GM18499 (cell line): ENCODE results near the gene RNGTT.
"Not testable (repeated sequence)": the region's sequence is repeated elsewhere in the genome, so short reads cannot be mapped to it uniquely, and the experiment has no call there.

ENCODE experiments used
- ATAC-seq: cut with Tn5 transposase; IDR thresholded peaks from one replicate; pipeline ENCODE4 v1.9.1; 2021; ENCODE audit warnings: moderate number of reproducible peaks; ENCODE audit not compliant: insufficient read depth, unreplicated experiment

The RNGTT gene

DNA sequence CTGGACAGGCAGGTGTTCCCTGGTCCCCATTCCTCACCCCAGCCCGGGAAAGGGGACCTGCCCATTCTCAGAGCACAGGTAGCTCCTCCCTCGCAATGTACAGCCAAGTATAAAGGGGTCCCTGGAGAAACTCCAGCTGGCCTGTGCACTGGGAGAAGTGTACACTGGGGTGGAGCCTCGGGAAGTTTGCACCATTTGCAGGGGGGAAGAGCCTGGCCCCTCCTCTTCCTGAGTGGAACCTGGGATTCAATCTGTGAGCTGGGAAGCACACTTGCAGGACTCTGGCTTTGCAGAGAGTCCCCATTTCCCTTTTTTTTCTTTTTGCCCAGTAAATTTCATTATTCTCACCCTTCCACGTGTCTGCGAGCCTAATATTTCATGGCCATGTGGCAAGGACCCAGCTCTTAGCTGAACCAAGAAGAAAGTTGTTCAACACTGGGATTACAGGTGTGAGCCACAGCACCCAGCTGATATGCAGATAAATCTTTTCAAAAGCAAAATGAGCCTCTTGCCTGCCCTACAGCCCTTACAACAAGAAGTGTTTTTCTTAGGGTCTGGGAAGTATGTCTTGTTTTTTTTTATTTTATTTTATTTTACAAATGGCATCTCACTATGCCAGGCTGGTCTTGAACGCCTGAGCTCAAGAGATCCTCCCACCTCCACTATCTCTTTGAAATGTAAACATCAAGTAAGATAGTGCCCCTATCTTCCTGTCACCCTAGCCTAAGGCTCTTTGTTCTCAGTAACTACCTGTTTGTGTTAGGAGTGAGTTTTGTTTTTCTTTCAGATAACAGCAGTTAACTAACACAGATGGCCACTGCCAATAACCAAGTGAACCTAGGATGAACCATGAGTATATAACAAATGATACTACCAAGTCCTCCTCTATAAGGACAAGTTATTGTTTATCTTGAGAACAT is 9.3 kb upstream of the RNGTT start:
- ATAC-seq = no peak

DNA sequence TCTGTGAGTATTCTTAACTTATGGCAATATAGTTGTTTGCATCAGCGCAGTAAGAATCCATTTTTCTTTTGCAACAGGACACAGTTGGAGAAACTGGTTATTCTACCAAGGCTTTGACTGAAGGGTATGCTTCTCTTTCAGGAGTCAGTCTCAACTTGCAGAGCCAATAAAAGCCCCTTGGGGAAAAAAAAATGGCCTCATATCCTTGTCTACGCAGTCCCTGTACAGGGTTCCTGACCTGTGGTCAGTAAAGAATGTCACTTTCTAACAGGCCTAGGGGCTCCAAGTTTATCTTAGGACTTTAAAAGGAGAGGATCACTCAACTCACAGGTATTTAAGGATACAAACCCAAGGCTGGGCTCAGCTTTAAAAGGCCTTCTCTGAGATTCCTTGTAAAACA is 6.9 kb upstream of the RNGTT start:
- no peak for ATAC-seq

DNA sequence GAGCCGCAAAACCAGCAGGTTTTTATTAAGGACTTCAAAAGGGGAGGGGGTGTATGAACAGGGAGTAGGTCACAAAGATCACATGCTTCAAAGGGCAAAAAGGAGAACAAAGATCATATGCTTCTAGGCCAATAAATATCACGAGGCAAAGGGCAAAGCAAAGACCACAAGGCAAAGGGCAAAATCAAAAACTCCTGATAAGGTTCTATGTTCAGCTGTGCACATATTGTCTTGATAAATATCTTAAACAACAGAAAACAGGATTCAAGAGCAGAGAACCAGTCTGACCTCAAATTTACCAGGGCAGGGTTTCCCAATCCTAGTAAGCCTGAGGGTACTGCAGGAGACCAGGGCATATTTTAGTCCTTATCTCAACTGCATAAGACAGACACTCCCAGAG is 5.8 kb upstream of the RNGTT start:
- ATAC-seq = not testable (repeated sequence)

DNA sequence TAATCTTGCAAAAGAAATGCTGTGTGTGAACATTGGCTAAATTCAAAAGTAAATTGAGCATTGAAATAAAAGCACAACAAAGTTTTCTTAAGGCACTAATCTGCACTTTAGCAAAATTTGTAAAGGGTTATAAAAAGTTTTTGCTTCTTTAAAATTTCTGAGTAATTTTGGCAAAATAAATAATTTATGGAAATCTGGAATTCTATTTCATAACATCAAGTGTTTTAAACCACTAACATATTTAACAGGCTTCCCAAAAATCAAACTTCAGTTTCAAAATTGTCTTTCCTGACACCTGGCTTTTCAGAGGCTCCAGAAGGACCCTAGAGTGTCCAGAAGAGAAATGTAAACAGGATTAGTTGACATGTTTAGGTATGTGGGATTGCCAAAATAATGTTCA is 4.5 kb upstream of the RNGTT start:
- ATAC-seq = no peak

DNA sequence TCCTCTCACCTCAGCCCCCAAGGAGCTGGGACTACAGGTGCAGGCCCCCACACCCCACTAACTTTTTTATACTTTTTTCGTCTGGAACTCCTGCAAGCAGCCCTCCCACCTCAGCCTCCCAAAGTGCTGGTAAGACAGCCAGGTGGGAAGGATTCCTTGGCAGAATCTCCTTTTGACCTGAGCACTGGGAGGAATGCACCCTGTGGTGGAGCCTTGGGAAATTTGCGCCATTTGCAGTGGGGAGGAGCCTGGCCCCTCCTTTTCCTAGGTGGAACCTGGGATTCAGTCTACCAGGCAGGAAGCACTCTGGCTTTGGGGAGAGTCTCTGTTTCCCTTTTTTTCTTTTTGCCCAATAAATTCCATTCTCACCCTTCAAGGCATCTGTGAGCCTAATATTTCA is 2.3 kb upstream of the RNGTT start:
- ATAC-seq = no peak

DNA sequence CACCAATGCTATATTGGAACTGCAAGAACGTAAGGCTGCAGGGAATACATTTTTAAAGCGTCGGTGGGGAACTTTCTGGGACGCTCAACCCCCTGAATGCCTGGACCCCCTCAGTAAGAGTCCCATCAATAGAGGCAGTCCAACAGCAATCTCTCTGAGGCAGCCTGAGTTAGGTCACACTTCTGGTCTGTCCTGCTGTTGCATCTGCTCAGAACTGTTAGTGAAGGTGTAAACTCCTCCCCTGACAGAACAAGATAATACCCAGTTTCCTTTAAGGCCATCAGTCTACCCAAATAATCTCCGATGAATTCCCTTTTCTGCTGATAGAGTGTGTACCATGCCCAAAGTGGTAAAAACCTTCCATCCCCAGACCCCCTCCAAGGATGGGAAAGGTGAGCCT is 1.1 kb upstream of the RNGTT start:
- ATAC-seq = no peak

DNA sequence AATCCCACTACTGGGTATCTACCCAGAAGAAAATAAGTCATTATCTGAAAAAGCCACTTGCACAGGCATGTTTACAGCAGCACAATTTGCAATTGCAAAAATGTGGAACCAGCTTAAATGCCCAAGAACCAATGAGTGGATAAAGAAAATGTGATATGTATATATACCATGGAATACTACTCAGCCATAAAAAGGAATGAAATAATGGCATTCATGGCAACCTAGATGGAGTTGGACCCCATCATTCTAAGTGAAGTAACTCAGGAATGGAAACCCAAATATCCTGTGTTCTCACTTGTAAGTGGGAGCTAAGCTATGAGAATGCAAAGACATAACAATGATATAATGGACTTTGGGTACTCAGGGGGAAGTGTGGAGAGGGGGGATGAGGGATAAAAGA is 4.6 kb downstream of the RNGTT start:
- no peak for ATAC-seq

DNA sequence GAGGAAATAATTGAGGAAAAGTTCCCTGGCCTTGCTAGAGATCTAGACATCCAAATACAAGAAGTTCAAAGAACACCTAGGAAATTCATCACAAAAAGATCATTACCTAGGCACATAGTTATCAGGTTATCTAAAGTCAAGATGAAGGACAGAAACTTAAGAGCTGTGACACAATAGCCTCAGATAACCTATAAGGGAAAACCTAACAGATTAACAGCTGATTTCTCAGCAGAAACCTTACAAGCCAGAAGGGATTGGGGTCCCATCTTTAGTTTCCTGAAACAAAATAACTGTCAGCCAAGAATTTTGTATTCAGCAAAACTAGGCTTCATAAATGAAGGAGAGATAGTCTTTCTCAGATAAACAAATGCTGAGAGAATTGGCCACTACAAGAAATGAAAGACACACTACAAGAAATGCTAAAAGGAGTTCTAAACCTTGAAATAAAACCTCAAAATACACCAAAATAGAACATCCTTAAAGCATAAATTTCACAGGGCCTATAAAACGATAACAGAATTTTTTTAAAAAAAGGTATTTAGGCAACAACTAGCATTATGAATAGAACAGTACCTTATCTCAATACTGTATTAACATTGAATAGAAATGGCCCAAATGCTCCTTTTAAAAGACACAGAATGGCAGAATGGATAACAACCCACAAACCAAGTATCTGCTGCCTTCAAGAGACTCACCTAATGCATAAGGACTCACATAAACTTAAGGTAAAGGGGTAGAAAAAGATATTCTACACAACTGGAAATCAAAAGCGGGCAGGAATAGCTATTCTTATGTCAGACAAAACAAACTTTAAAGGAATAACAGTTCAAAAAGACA is 9.7 kb downstream of the RNGTT start:
- ATAC-seq = no peak

DNA sequence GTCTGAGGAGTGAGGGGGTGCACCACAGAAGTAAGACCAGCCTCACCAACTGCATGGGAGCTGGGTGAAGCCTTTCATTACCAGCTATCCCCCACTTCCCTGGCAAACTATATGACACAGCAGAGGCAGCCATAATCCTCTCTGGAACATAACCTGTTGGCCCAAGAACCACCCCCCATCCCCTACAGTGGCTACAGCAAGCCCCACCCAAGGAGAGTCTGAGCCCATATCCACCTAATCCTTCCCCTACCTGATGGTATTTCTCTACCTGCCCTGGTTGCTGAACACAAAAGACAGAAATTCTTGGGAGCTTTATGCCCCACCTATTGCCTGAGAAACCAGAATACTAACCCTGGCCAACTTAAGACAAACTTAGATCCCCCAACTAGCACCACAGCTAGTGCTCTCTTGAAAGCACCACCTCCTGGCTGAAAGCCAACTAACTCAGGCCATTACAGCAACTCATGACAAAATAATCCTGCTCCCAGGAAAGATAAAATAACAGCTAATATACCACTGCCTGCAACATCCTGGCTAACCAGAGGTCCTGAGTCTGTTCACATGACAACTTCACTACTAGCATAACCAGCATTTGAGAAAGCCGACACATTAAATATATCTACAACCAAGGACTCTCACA is 11.2 kb downstream of the RNGTT start:
- no peak for ATAC-seq

DNA sequence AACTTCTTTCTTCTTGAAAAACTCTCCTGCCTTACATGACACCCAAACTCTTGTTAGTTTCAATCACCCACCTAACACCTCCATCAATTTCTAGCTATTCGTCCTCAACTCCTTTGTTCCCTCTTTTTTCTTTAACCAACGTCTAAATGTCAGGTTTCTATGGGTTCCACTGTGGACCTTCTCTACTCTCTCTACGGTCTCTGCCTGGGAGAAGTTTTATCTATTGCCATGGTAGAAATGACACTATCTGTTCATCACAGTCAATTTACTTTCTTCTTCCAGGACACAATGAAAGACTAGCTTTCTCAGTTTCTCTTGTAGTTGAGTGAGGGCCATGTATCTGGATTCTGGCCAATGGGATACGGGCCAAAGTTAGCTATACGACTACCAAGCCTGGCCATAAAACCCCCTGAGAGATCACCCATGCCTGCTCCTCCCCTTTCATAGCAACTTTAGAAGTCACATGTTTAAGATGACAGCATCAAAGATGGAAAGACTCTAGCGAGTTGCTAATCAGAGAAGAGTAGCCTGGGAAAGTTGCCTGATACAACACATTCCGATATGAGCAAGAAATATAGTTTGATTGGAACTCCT is 17.9 kb downstream of the RNGTT start:
- no peak for ATAC-seq

DNA sequence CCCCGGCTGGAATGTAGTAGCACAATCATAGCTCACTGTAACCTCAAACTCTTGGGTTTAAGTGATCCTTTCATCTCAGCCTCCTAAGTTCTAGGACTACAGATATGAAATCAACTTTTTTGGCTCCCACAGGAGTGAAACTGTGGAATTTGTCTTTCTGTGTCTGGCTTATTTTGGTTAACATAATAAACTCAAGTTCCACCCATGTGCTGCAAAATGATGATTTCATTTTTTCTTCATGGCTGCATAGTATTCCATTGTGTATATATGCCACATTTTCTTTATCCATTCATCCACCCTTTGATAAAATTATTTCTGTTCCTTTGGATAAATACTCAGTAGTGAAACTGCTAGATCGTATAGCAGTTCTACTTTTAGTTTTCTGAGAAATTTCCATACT is 29.9 kb downstream of the RNGTT start:
- ATAC-seq = no peak

DNA sequence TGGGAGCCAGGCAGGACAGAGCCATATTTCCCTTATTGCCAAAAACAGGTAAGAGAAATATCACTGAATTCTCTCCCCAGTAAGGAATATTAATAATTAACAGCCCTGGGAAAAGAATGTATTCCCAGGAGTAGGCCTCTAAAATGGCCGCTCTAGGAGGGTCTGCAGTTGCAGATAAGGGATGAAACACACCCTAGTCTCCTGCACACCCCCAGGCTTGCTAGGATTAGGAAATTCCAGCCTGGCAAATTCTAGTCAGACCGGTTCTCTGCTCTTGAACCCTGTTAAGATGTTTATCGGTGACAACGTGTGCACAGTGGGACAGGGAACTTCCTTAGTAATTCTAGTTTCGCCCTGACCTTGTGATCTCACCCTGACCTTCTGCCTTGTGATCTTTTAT is 31.4 kb downstream of the RNGTT start:
- ATAC-seq = not testable (repeated sequence)

DNA sequence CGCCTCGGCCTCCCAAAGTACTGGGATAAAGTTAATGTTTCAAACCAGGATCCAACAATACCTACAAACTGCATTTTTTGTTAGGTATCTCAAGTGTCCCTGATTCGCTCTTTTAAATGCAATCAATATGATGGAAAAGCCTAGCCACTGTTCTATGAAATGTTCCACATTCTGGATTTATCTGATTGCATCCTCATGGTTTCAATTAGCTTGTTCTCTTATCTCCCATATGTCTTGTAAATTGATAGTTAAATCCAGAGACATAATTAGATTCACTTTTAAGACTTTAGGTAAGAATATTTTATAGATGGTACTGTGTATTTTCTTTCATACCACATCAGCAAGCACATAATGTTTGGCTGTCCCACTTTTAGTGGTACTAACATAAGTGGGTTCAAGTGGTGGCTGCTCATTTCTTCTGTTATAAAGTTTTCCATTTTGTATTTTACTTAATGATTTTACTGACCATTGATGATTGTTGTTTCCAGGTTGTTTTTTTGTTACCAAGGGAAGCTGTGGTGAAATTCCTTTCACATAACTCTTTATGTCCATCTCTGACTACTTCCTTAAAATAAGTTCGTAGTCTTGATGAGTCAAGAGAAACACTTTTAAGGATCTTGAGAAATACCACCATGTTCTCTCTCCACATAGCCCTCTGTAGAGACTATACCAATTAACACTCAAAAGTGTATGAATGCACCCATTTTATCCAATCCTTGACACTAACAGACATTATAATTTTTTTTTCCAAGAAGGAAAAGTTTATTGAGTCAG is 40.5 kb downstream of the RNGTT start:
- ATAC-seq = no peak

DNA sequence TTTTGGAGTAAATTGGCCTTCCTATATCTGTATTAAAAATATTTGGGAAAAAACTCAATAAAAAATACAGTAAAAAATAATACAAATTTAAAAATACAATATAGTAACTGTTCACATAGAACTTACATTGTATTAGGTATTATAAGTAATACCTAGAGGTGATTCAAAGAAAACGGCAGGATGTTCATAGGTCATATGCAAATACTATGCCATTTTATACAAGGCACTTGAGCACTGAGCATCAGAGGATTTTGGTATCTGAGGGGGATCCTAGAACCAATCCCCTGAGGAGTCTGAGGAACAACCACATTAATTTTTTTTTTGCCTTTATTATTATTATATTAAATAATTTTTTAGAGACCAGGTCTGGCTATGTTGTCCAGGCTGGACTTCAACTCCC is 41.7 kb downstream of the RNGTT start:
- ATAC-seq = no peak

DNA sequence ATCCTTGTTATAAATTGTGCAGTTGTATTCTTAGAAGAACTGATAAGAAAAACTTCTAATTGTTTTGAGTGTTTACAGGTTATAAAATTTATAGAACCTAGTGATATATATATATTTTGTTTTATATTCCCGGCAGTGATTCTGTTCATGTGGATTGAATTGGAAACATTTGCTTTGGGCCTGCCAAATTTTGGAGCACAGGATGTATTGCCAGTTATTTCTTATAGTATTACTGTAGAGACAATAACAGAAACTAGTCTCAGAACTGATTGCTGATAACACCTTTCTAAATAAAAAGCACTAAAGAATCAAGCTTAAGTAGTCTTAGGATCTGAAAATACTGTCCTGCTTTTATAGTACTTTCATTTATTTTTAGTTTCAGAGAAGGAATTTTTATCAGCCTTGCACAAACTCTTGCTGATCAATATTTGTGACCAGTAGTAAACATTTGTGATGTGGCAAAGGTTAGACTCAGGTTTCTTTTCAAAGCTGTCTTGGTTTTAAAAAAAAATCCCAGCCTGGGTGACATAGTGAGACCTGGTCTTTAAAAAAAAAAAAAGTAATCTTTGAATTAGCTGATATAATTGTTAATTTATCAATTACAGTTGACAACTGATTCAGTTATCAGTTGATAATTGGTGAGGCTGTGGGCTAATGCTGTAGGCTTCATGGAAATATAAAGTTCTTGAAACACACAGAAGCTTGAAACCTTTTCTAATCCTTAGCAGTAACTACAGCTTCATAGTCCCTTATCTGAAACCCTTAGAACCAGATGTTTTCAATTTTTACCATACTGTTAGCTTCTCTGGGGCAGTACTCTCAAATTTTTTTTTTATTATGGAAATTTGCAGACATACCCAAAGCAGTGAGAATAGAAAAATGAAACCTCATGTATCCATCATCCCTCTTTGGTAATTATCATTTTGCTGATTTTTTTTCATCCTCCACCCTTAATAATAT is 42.4 kb downstream of the RNGTT start:
- ATAC-seq = no peak

DNA sequence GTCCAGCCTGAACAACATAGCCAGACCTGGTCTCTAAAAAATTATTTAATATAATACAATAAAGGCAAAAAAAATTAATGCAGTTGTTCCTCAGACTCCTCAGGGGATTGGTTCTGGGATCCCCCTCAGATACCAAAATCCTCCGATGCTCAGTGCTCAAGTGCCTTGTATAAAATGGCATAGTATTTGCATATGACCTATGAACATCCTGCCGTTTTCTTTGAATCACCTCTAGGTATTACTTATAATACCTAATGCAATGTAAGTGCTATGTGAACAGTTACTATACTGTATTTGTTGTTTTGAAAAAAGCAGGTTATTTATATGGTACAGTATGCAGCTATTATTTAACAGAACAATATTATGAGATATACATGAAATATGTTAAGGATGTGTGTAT is 43.3 kb downstream of the RNGTT start:
- ATAC-seq = no peak

DNA sequence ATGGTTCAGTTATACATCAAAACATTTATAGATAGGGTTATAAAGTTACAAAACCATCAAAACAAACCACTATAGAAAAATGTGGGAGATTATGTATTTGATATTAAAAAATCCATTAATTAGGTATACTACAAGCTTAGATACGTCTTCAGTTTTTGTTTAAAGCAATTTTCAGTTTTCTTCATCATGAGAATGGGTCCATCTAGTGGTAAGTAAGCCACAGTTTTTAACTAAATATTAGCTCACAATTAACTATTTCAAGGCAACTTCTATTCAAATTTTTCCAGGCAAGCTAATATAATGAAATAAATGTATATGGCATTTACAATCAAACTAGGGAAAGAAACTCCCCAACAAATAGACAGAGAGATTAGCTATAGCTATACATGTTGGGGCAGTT is 44.4 kb downstream of the RNGTT start:
- no peak for ATAC-seq

DNA sequence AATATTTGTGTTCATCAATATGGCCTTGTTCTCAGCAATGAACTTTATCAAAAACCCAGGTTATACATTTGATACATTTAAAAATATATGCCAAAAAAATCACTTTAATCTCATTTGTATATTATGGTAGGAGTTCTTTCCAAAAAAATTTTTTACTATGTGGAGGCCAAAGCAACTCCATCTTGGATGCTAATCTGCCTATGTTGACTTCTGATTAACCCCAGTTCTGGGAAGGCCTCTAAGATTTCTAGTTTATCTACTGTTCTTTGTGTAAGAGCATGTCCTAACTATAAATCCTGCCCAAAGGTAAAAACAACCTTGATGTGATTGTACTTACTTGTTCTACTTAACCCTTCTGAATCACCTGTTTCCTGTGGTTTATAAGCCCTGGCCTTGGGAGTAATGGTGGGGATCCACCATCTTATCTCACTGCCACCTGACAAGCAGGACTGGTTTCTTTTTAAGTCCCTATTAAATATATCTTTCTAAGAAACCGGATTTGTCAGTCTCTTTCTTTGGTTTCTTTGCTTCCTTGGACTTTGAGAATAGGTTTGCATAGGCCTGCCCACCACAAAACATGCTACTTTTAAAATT is 46.7 kb downstream of the RNGTT start:
- no peak for ATAC-seq
